BLaER1 (cell line): ENCODE measurements around the gene TXNDC2.
"Not testable (repeated sequence)": the region's sequence is repeated elsewhere in the genome, so short reads cannot be mapped to it uniquely, and the experiment has no call there.

Source experiments
- H3K27ac ChIP-seq: shearing (Covaris generic); formaldehyde crosslinking; 2 replicates; pipeline ENCODE4 v1.8.1; 2022
- H3K27me3 ChIP-seq: shearing (Covaris generic); formaldehyde crosslinking; 2 replicates; pipeline ENCODE4 v1.8.1; 2022
- H3K36me3 ChIP-seq: shearing (Covaris generic); formaldehyde crosslinking; 2 replicates; pipeline ENCODE4 v1.8.1; 2022
- H3K4me1 ChIP-seq: shearing (Covaris generic); formaldehyde crosslinking; 2 replicates; pipeline ENCODE4 v1.8.1; 2022
- H3K4me2 ChIP-seq: shearing (Covaris generic); formaldehyde crosslinking; 2 replicates; pipeline ENCODE4 v1.8.1; 2022
- H3K4me3 ChIP-seq: shearing (Covaris generic); formaldehyde crosslinking; 2 replicates; pipeline ENCODE4 v1.8.1; 2022
- H3K9ac ChIP-seq: shearing (Covaris generic); formaldehyde crosslinking; 2 replicates; pipeline ENCODE4 v1.8.1; 2022
- H3K9me3 ChIP-seq: shearing (Covaris generic); formaldehyde crosslinking; 2 replicates; pipeline ENCODE4 v1.8.1; 2022
- H4K20me1 ChIP-seq: shearing (Covaris generic); formaldehyde crosslinking; 2 replicates; pipeline ENCODE4 v1.8.1; 2022
- Cebpa-rat ChIP-seq: shearing (Covaris generic); IDR thresholded peaks from 2 replicates; pipeline ENCODE4 v1.8.1; 2022

TXNDC2 gene

DNA sequence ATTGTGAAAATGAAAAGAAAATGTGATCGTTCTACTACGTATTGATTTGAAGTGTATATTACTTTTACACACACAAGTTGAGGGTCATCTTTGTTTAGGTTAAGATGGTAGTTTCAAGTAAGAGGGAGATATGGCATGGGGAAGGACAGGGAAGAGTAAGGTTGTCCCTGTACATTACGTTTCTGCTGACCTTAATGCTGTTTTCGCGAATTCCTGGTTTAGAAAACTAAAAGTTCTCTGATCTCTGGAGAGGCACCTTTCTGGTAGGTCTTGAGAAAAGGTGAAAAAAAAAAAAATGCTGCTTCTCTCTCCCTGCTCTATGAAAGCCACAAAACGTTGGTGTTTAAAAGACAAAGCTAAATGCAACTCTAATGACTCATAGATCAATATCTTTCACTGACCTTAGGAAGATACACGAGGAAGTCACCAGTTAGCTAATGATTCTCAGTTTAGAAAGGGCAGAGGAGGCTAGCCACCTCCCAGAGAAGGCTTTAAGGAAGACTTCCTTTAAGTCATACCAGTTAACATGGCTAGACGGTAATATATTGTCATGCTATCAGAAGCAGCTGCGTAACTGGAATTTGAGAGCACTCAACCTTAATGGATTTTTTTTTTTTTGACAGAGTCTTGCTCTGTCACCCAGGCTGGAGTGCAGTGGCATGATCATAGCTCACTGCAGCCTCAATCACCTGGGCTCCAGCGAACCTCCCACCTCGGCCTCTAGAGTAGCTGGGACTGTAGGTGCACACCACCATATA is 13.2 kb downstream of the TXNDC2 start:
- Histone ChIP-seq H3K9me3 (no peaks in the 10 kb centered on the region), H3K27ac (no peak overlapping the region), H4K20me1 (no peaks in the 10 kb centered on the region), H3K27me3 (no peaks in the 10 kb centered on the region), H3K4me1 (no peaks in the 10 kb centered on the region), H3K4me3 (no peak overlapping the region), H3K4me2 (no peak overlapping the region), H3K9ac (no peak overlapping the region), H3K36me3 (no peaks in the 10 kb centered on the region)
- TF ChIP-seq Cebpa-rat = no peak

GRCh38 chr18:9899550-9899930 is 13.8 kb downstream of the TXNDC2 start:
- not testable (repeated sequence) for H3K36me3 ChIP-seq, H3K9me3 ChIP-seq, H3K4me3 ChIP-seq, H3K9ac ChIP-seq, H3K4me1 ChIP-seq, H3K27ac ChIP-seq, H3K27me3 ChIP-seq, H4K20me1 ChIP-seq, H3K4me2 ChIP-seq

- Histone ChIP-seq H3K9ac (no peak overlapping the region), H3K4me2 (no peak overlapping the region)
Measured at GRCh38 chr18:9900699-9901098, 14.9 kb downstream of the TXNDC2 start.

GRCh38 chr18:9901377-9901776 is 15.6 kb downstream of the TXNDC2 start:
- Histone ChIP-seq H3K27ac (no peak overlapping the region), H3K9me3 (no peaks in the 10 kb centered on the region), H3K9ac (no peak overlapping the region), H3K36me3 (no peaks in the 10 kb centered on the region), H3K4me1 (no peaks in the 10 kb centered on the region), H4K20me1 (no peaks in the 10 kb centered on the region), H3K4me2 (no peak overlapping the region), H3K4me3 (no peak overlapping the region), H3K27me3 (no peaks in the 10 kb centered on the region)
- no peak for TF ChIP-seq Cebpa-rat

More at GRCh38 chr18:9900699-9901098, 14.9 kb downstream of the TXNDC2 start:
- no peaks in the 10 kb centered on the region for H3K4me1 ChIP-seq
- no peaks in the 10 kb centered on the region for H4K20me1 ChIP-seq
- H3K4me3 ChIP-seq = no peak overlapping the region
- no peaks in the 10 kb centered on the region for H3K9me3 ChIP-seq
- TF ChIP-seq Cebpa-rat = no peak
- H3K36me3 ChIP-seq = no peaks in the 10 kb centered on the region
- H3K27ac ChIP-seq = no peak overlapping the region
- no peaks in the 10 kb centered on the region for H3K27me3 ChIP-seq

DNA sequence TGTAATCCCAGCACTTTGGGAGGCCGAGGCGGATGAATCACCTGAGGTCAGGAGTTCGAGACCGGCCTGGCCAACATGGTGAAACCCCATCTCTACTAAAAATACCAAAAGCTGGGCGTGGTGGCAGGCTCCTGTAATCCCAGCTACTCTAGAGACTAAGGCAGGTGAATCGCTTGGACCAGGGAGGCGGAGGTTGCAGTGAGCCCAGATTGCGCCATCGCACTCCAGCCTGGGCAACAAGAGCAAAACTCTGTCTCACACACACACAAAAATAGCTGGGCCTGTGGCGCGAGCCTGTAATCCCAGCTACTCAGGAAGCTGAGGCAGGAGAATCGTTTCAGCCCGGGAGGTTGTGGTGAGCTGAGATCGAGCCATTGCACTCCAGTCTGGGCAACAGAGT is 16.5 kb downstream of the TXNDC2 start:
- H4K20me1 ChIP-seq, H3K27me3 ChIP-seq, H3K9me3 ChIP-seq, H3K9ac ChIP-seq, H3K4me2 ChIP-seq, H3K4me1 ChIP-seq, H3K27ac ChIP-seq, H3K36me3 ChIP-seq, H3K4me3 ChIP-seq: not testable (repeated sequence)

GRCh38 chr18:9902832-9903231 is 17.1 kb downstream of the TXNDC2 start:
- no peaks in the 10 kb centered on the region for H3K4me1 ChIP-seq
- H3K9me3 ChIP-seq = no peaks in the 10 kb centered on the region
- H3K4me2 ChIP-seq = no peak overlapping the region
- TF ChIP-seq Cebpa-rat = no peak
- H4K20me1 ChIP-seq = no peaks in the 10 kb centered on the region
- no peaks in the 10 kb centered on the region for H3K36me3 ChIP-seq
- no peak overlapping the region for H3K4me3 ChIP-seq
- no peaks in the 10 kb centered on the region for H3K27me3 ChIP-seq
- H3K9ac ChIP-seq = no peak overlapping the region
- no peak overlapping the region for H3K27ac ChIP-seq

DNA sequence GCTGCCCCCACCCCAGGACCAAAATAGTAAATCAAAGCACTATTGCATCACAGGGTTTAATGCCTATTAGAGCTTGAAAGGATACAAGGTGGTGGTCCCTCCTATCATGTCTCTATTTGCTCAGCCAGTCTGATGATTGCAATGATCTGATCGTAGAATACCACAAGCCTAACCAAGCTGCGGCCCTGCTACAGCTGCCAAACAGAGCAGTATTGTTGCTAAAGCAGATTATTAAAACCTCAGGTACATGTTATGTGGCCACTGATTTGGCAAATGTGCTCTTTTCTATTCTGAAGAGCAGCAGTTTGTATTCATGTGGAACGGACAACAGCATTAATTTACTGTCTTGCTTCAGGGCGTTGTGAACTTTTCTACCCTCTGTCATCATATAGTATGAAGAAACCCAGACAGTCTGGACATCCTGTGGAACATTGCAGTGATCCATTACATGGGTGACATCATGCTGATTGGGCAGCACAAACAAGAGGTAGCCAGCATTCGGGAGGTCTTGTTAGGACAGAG is 19.7 kb downstream of the TXNDC2 start:
- no peaks in the 10 kb centered on the region for H4K20me1 ChIP-seq
- H3K4me3 ChIP-seq = no peak overlapping the region
- no peaks in the 10 kb centered on the region for H3K9me3 ChIP-seq
- H3K27ac ChIP-seq = no peak overlapping the region
- H3K36me3 ChIP-seq = no peaks in the 10 kb centered on the region
- H3K9ac ChIP-seq = no peak overlapping the region
- TF ChIP-seq Cebpa-rat = no peak
- no peaks in the 10 kb centered on the region for H3K27me3 ChIP-seq
- H3K4me2 ChIP-seq = no peak overlapping the region
- no peaks in the 10 kb centered on the region for H3K4me1 ChIP-seq

GRCh38 chr18:9906481-9906880 is 20.7 kb downstream of the TXNDC2 start:
- no peaks in the 10 kb centered on the region for H3K4me1 ChIP-seq
- no peaks in the 10 kb centered on the region for H4K20me1 ChIP-seq
- H3K27me3 ChIP-seq = no peaks in the 10 kb centered on the region
- H3K9me3 ChIP-seq = no peaks in the 10 kb centered on the region
- no peak overlapping the region for H3K9ac ChIP-seq
- H3K4me3 ChIP-seq = no peak overlapping the region
- H3K27ac ChIP-seq = no peak overlapping the region
- H3K4me2 ChIP-seq = no peak overlapping the region
- no peak for TF ChIP-seq Cebpa-rat
- H3K36me3 ChIP-seq = no peaks in the 10 kb centered on the region

DNA sequence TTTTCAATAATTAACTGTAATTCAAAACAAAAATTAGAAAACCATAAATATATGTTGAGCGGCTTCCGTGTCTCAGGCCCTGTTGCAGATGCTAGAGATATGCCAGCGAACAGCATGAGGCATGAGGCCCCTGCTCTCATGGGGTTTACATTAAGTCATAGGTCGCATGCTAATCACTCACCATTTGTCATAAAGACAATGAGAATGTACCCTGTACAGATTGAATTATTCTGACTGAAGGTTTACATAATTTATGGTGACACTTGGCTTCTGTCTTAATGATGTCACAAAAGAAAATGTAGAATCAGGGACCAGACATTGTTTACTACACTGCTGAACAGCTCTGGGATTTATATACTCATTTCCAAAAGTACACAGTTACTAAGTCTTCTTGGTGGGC is 22.1 kb downstream of the TXNDC2 start:
- no peaks in the 10 kb centered on the region for H4K20me1 ChIP-seq
- H3K9ac ChIP-seq = no peak overlapping the region
- H3K4me2 ChIP-seq = no peak overlapping the region
- H3K27ac ChIP-seq = no peak overlapping the region
- H3K9me3 ChIP-seq = peaks cover 5% of the 10 kb centered on the region; the same call in 1 of the 2 replicates
- TF ChIP-seq Cebpa-rat = no peak
- H3K36me3 ChIP-seq = no peaks in the 10 kb centered on the region
- no peaks in the 10 kb centered on the region for H3K4me1 ChIP-seq
- H3K4me3 ChIP-seq = no peak overlapping the region
- H3K27me3 ChIP-seq = no peaks in the 10 kb centered on the region

DNA sequence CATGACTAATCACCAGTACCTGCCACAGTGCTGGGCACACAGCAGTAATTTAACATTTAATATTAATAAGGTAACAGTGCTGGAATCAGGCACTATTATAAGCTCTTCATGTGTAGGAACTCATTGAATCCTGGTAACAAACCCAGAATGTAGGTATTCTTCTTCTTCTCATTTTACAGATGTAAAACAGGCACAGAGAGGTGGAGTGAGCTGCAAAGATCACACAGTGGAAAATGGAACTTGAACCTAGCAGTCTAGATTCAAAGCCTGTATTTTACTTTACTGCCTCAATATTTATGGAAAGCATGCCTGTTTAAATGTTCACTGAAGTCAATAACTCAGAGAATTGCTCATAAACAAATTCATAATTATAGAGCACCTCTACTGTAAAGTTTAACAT is 24.3 kb downstream of the TXNDC2 start:
- no peaks in the 10 kb centered on the region for H3K4me1 ChIP-seq
- H3K27ac ChIP-seq = no peak overlapping the region
- TF ChIP-seq Cebpa-rat = no peak

DNA sequence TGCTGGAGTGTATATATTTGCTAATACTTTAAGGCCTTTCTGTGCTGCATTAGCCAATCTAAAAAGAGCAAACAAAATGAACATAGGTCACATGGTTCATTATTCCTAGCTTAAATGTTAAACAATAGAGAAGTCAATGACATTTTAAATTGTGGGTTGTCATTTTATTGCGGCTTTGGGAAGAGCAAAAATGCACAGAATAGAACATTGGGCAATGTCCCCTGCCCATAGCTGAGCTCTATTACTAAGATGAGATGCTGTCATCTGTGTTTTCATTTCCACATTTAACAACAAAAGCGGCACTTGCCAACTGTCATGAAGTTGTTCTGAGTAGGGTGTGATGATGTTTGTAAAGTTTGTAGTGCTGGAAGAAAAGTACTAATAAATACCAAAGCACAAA is 24.9 kb downstream of the TXNDC2 start:
- TF ChIP-seq Cebpa-rat = no peak
- Histone ChIP-seq H3K27me3 (no peaks in the 10 kb centered on the region), H3K4me3 (no peak overlapping the region)

More for the DNA sequence above, 24.3 kb downstream of the TXNDC2 start:
- H4K20me1 ChIP-seq = peaks cover 6% of the 10 kb centered on the region
- H3K4me2 ChIP-seq = no peak overlapping the region
- H3K27me3 ChIP-seq = no peaks in the 10 kb centered on the region
- H3K9me3 ChIP-seq = peaks cover 5% of the 10 kb centered on the region; the same call in 1 of the 2 replicates
- H3K4me3 ChIP-seq = no peak overlapping the region
- no peaks in the 10 kb centered on the region for H3K36me3 ChIP-seq
- no peak overlapping the region for H3K9ac ChIP-seq

More for the DNA sequence above, 24.9 kb downstream of the TXNDC2 start:
- Histone ChIP-seq H3K27ac (no peak overlapping the region), H4K20me1 (peaks cover 12% of the 10 kb centered on the region), H3K9me3 (peaks cover 5% of the 10 kb centered on the region; the same call in 1 of the 2 replicates), H3K36me3 (no peaks in the 10 kb centered on the region), H3K9ac (no peak overlapping the region), H3K4me1 (peaks cover 4% of the 10 kb centered on the region), H3K4me2 (no peak overlapping the region)
